ENCODE data around the gene UGGT1.
"Not testable (repeated sequence)": the region's sequence is repeated elsewhere in the genome, so short reads cannot be mapped to it uniquely, and the experiment has no call there.

The UGGT1 gene

GRCh38 chr2:128199141-128199540 is 108.1 kb downstream of the UGGT1 start:
- no peak for DNase-seq (ENCODE audit: low spot score)
- Mint-ChIP-seq H3K36me3 (ENCODE audit: low read depth) (peaks cover 18% of the 10 kb centered on the region), H3K4me3 (no peak overlapping the region), H3K4me1 (ENCODE audit: low read depth) (peaks cover 22% of the 10 kb centered on the region), H3K9me3 (no peaks in the 10 kb centered on the region), H3K27me3 (ENCODE audit: low read depth) (peaks cover 2% of the 10 kb centered on the region), H3K27ac (no peak overlapping the region)

GRCh38 chr2:128202791-128203190 is 111.8 kb downstream of the UGGT1 start:
- Mint-ChIP-seq H3K27ac (no peak overlapping the region), H3K36me3 (ENCODE audit: low read depth) (no peaks in the 10 kb centered on the region), H3K27me3 (ENCODE audit: low read depth) (peaks cover 19% of the 10 kb centered on the region), H3K9me3 (peaks cover 9% of the 10 kb centered on the region), H3K4me3 (no peak overlapping the region), H3K4me1 (ENCODE audit: low read depth) (no peaks in the 10 kb centered on the region)
- no peak for DNase-seq (ENCODE audit: low spot score)

- Mint-ChIP-seq H3K9me3 (peaks cover 9% of the 10 kb centered on the region), H3K4me3 (no peak overlapping the region), H3K27ac (no peak overlapping the region), H3K4me1 (ENCODE audit: low read depth) (no peaks in the 10 kb centered on the region), H3K36me3 (ENCODE audit: low read depth) (no peaks in the 10 kb centered on the region), H3K27me3 (ENCODE audit: low read depth) (peaks cover 19% of the 10 kb centered on the region)
- no peak for DNase-seq (ENCODE audit: low spot score)
Measured at GRCh38 chr2:128206245-128206644, 115.2 kb downstream of the UGGT1 start.

- DNase-seq (ENCODE audit: low spot score), result no peak
- Mint-ChIP-seq H3K4me1 (ENCODE audit: low read depth) (no peaks in the 10 kb centered on the region), H3K9me3 (peaks cover 9% of the 10 kb centered on the region), H3K4me3 (no peak overlapping the region), H3K27ac (no peak overlapping the region), H3K36me3 (ENCODE audit: low read depth) (no peaks in the 10 kb centered on the region), H3K27me3 (ENCODE audit: low read depth) (peaks cover 17% of the 10 kb centered on the region)
Measured at GRCh38 chr2:128208023-128208422, 117.0 kb downstream of the UGGT1 start.

- H3K4me1 Mint-ChIP-seq (ENCODE audit: low read depth); H3K4me3 Mint-ChIP-seq; DNase-seq (ENCODE audit: low spot score); H3K27ac Mint-ChIP-seq; H3K36me3 Mint-ChIP-seq (ENCODE audit: low read depth); H3K9me3 Mint-ChIP-seq: not testable (repeated sequence)
- peaks cover 17% of the 10 kb centered on the region for H3K27me3 Mint-ChIP-seq (ENCODE audit: low read depth)
Measured at GRCh38 chr2:128208631-128209324, 117.8 kb downstream of the UGGT1 start.

- H3K4me3 Mint-ChIP-seq, result no peak overlapping the region
- H3K9me3 Mint-ChIP-seq, result no peaks in the 10 kb centered on the region
- DNase-seq (ENCODE audit: low spot score), result no peak
- H3K36me3 Mint-ChIP-seq (ENCODE audit: low read depth), result no peaks in the 10 kb centered on the region
- H3K4me1 Mint-ChIP-seq (ENCODE audit: low read depth), result no peaks in the 10 kb centered on the region
- H3K27ac Mint-ChIP-seq, result no peak overlapping the region
- H3K27me3 Mint-ChIP-seq (ENCODE audit: low read depth), result no peaks in the 10 kb centered on the region
Measured at GRCh38 chr2:128214251-128214650, 123.3 kb downstream of the UGGT1 start.

- Mint-ChIP-seq H3K4me1 (ENCODE audit: low read depth) (no peaks in the 10 kb centered on the region), H3K9me3 (no peaks in the 10 kb centered on the region), H3K4me3 (no peak overlapping the region), H3K27me3 (ENCODE audit: low read depth) (no peaks in the 10 kb centered on the region), H3K27ac (no peak overlapping the region), H3K36me3 (ENCODE audit: low read depth) (no peaks in the 10 kb centered on the region)
- DNase-seq (ENCODE audit: low spot score), result no peak
Measured at GRCh38 chr2:128214866-128215460, 124.0 kb downstream of the UGGT1 start.

GRCh38 chr2:128215897-128216642 is 125.1 kb downstream of the UGGT1 start:
- no peaks in the 10 kb centered on the region for H3K36me3 Mint-ChIP-seq (ENCODE audit: low read depth)
- H3K27me3 Mint-ChIP-seq (ENCODE audit: low read depth), result no peaks in the 10 kb centered on the region
- no peak overlapping the region for H3K27ac Mint-ChIP-seq
- H3K9me3 Mint-ChIP-seq, result no peaks in the 10 kb centered on the region
- H3K4me1 Mint-ChIP-seq (ENCODE audit: low read depth), result no peaks in the 10 kb centered on the region
- H3K4me3 Mint-ChIP-seq, result no peak overlapping the region
- no peak for DNase-seq (ENCODE audit: low spot score)

GRCh38 chr2:128217671-128218070 is 126.7 kb downstream of the UGGT1 start:
- Mint-ChIP-seq H3K9me3 (no peaks in the 10 kb centered on the region), H3K4me1 (ENCODE audit: low read depth) (no peaks in the 10 kb centered on the region), H3K27me3 (ENCODE audit: low read depth) (no peaks in the 10 kb centered on the region)

GRCh38 chr2:128219891-128220290 is 128.9 kb downstream of the UGGT1 start:
- DNase-seq (ENCODE audit: low spot score), result no peak
- Mint-ChIP-seq H3K27ac (no peak overlapping the region), H3K4me3 (no peak overlapping the region), H3K9me3 (no peaks in the 10 kb centered on the region), H3K27me3 (ENCODE audit: low read depth) (peaks cover 3% of the 10 kb centered on the region), H3K36me3 (ENCODE audit: low read depth) (no peaks in the 10 kb centered on the region), H3K4me1 (ENCODE audit: low read depth) (no peaks in the 10 kb centered on the region)

More at GRCh38 chr2:128217671-128218070, 126.7 kb downstream of the UGGT1 start:
- Mint-ChIP-seq H3K4me3 (no peak overlapping the region), H3K36me3 (ENCODE audit: low read depth) (no peaks in the 10 kb centered on the region), H3K27ac (no peak overlapping the region)
- no peak for DNase-seq (ENCODE audit: low spot score)

- Mint-ChIP-seq H3K9me3 (no peaks in the 10 kb centered on the region), H3K27me3 (ENCODE audit: low read depth) (peaks cover 14% of the 10 kb centered on the region), H3K4me3 (no peak overlapping the region), H3K4me1 (ENCODE audit: low read depth) (no peaks in the 10 kb centered on the region), H3K36me3 (ENCODE audit: low read depth) (no peaks in the 10 kb centered on the region), H3K27ac (no peak overlapping the region)
- no peak for DNase-seq (ENCODE audit: low spot score)
Measured at GRCh38 chr2:128227862-128228261, 136.9 kb downstream of the UGGT1 start.

- Mint-ChIP-seq H3K27me3 (ENCODE audit: low read depth) (peaks cover 14% of the 10 kb centered on the region), H3K4me1 (ENCODE audit: low read depth) (peaks cover 3% of the 10 kb centered on the region), H3K4me3 (no peak overlapping the region), H3K27ac (no peak overlapping the region), H3K9me3 (no peaks in the 10 kb centered on the region), H3K36me3 (ENCODE audit: low read depth) (no peaks in the 10 kb centered on the region)
- no peak for DNase-seq (ENCODE audit: low spot score)
Measured at GRCh38 chr2:128228894-128229293, 137.9 kb downstream of the UGGT1 start.

GRCh38 chr2:128232965-128233789 is 142.2 kb downstream of the UGGT1 start:
- H3K36me3 Mint-ChIP-seq (ENCODE audit: low read depth), result no peaks in the 10 kb centered on the region
- DNase-seq (ENCODE audit: low spot score), result peak; percentile 82
- peaks cover 3% of the 10 kb centered on the region for H3K4me1 Mint-ChIP-seq (ENCODE audit: low read depth)
- no peaks in the 10 kb centered on the region for H3K9me3 Mint-ChIP-seq
- no peak overlapping the region for H3K27ac Mint-ChIP-seq
- H3K27me3 Mint-ChIP-seq (ENCODE audit: low read depth), result peaks cover 9% of the 10 kb centered on the region
- H3K4me3 Mint-ChIP-seq, result peak overlapping the region; percentile 79

Measured in T-helper 2 cell treated with Interferon-gamma antibody and Interleukin-4, amounts not matched to agents 5 μg/mL and 100 μg/mL, for 36 hours (primary cell).